AG04450 (cell line): ENCODE data around the gene EHMT1. TPM values are rescaled to one million over a fixed set of nuclear protein-coding genes. Genes with fewer than 3 reads are reported as not detected.

Experiments used
- CTCF ChIA-PET: fragments of 300-600, 350-600 bp; formaldehyde crosslinking; extraction: SDS; loops from one replicate; lab custom pipeline; 2022; ENCODE audit warnings: antibody characterized with exemption, inconsistent platforms; lab: Charles Lee
- POLR2A ChIA-PET: fragments of 350-600 bp; formaldehyde crosslinking; extraction: SDS; loops from one replicate; lab custom pipeline; 2021; ENCODE audit warnings: antibody characterized with exemption, inconsistent platforms; lab: Yijun Ruan, JAX
- DNase-seq: peaks from one replicate; pipeline ENCODE4 v3.0.0-alpha.2; 2011; ENCODE audit warnings: low read depth, low spot score
- H3K27ac ChIP-seq: one replicate; pipeline ENCODE4 v1.5.1; 2012; ENCODE audit warnings: low read depth, low read length, control low read depth
- H3K27me3 ChIP-seq: one replicate; pipeline ENCODE4 v1.6.0; 2012; ENCODE audit warnings: low read length; ENCODE audit not compliant: control insufficient read depth, insufficient read depth
- H3K4me3 ChIP-seq: 2 replicates; pipeline ENCODE4 v1.5.1; 2011; ENCODE audit warnings: mild to moderate bottlenecking, low read depth, low read length, control low read depth
- H3K9me3 ChIP-seq: 2 replicates; pipeline ENCODE4 v1.5.1; 2012; ENCODE audit warnings: low read length; ENCODE audit not compliant: control insufficient read depth, insufficient read depth
- polyA plus RNA-seq: library from polyadenylated mRNA; depleted of rRNA; stranded (reverse); fragments of >200 nt; gene quantifications from 2 replicates; pipeline ENCODE4 v1.2.3, GENCODE V29; 2011
- TF ChIP-seq, protein P1 (sequence below): IDR thresholded peaks from 2 replicates; pipeline ENCODE4 v1.5.1; 2011; ENCODE audit warnings: low read depth, low read length, control low read depth, inconsistent platforms

Gene EHMT1
- polyA plus RNA-seq, 1 experiment: 26.1 TPM

DNA sequence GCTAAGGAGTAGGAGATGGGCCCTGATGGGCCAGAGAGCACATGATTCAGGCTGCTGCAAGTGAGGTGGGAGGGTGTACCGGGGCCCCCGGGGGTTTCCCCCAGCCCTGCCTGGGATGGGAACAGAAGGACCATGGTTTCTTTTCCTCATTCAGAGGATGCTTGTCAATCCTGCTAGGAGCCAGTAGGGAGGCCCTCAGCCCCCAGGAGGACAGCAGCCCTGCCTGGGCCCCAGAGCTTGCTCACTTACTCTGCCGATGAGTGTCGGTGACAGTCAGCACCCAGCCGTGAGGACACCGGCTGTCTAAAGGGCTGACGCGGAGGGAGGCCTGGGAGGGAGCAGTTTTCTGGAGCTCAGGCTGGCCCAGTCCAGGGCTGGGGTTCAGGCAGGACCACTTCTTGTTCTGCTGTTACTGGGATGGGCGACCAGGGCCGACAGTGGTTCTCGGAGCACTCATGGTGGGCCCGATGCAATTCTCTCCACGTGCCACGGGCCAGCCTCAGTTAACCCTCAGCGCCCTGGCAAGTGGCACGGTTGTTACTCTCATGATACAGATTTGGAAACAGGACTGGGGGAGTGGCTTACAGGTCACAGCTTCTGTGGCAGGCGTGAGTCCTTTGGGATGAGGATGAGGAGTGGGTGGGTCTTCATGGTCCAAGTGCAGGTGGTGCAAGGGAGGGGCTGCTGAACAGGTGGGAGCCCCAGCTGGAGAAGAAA is 11.5 kb upstream of the EHMT1 start:
- TF ChIP-seq, protein P1, sequence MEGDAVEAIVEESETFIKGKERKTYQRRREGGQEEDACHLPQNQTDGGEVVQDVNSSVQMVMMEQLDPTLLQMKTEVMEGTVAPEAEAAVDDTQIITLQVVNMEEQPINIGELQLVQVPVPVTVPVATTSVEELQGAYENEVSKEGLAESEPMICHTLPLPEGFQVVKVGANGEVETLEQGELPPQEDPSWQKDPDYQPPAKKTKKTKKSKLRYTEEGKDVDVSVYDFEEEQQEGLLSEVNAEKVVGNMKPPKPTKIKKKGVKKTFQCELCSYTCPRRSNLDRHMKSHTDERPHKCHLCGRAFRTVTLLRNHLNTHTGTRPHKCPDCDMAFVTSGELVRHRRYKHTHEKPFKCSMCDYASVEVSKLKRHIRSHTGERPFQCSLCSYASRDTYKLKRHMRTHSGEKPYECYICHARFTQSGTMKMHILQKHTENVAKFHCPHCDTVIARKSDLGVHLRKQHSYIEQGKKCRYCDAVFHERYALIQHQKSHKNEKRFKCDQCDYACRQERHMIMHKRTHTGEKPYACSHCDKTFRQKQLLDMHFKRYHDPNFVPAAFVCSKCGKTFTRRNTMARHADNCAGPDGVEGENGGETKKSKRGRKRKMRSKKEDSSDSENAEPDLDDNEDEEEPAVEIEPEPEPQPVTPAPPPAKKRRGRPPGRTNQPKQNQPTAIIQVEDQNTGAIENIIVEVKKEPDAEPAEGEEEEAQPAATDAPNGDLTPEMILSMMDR: no peak
- ChIA-PET POLR2A (no interaction called here), CTCF (no interaction called here)
- Histone ChIP-seq H3K9me3 (no peaks in the 10 kb centered on the region; the same call in 1 of the 2 replicates), H3K4me3 (peak overlapping the region; percentile 71; the same call in 1 of the 2 replicates), H3K27ac (no peak overlapping the region), H3K27me3 (peaks cover 4% of the 10 kb centered on the region)
- no peak for DNase-seq

GRCh38 chr9:137610944-137611343 is 7.9 kb upstream of the EHMT1 start:
- POLR2A ChIA-PET: no interaction called here
- TF ChIP-seq, protein P1: no peak
- no peaks in the 10 kb centered on the region for H3K27me3 ChIP-seq
- DNase-seq: no peak
- no peak overlapping the region for H3K27ac ChIP-seq
- CTCF ChIA-PET: no interaction called here
- no peaks in the 10 kb centered on the region; the same call in 1 of the 2 replicates for H3K9me3 ChIP-seq
- no peak overlapping the region for H3K4me3 ChIP-seq

DNA sequence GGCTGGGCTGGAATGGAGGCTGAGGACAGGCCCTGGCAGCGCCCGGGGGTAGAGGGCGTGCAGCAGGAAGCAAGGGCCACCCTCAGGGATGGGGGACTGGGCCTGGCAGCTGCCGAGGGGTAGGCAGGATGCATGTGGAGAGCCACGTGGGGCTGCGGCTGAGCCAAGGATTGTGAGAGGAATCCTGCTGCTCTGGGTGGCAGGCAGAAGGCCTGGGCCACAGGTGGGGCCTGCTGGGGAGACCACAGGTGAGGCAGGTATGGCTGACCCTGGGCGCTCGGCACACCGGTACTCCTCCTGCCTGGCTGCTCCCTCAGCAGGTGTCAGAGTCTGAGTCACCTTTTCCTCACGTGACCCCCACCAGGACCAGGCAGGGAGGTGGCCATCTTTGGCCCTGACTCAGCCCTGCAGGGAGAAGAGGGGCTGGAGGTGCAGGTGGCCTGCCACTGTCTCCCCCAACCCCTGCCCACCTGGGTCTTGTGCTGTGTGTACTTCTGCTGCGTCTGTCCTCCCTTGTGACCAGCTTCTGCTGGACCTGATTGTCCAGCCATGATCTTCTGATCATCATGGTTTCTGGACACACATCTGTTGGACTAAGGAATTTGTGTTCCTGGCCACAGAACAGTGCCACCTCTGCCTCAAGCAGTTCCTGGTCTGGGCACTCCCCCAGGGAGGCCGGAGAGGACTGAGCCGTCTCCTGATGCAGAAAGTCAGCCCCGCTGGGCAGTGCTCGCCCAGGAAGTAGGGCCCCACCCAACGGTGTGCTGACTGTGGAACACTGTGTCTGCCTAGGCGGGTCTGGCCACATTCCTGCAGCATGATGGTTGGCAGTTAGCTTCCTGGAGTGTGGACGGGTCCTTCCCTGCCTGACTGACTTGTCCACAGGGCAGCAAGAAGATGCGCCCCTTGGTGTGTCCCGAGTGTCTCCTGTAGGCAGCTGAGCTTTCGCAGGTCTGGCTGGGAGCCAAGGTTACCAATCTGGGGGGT is 6.9 kb upstream of the EHMT1 start:
- POLR2A ChIA-PET: interaction anchor here (0.6 kb wide), 1 partner anchor 32 kb away, joined by 3 read pairs; no protein-coding TSS in a partner anchor
- CTCF ChIA-PET: no interaction called here
- H3K27ac ChIP-seq: peak overlapping the region; percentile 31

GRCh38 chr9:137612741-137613142 is 6.1 kb upstream of the EHMT1 start:
- TF ChIP-seq, protein P1: no peak
- CTCF ChIA-PET: no interaction called here
- Histone ChIP-seq H3K27ac (peak overlapping the region; percentile 31), H3K27me3 (no peaks in the 10 kb centered on the region), H3K9me3 (no peaks in the 10 kb centered on the region; the same call in 1 of the 2 replicates), H3K4me3 (no peak overlapping the region)
- POLR2A ChIA-PET: interaction anchor here (0.6 kb wide), 1 partner anchor 33 kb away, joined by 3 read pairs; no protein-coding TSS in a partner anchor
- no peak for DNase-seq

More for the DNA sequence above, 6.9 kb upstream of the EHMT1 start:
- TF ChIP-seq, protein P1: no peak
- Histone ChIP-seq H3K4me3 (no peak overlapping the region), H3K9me3 (no peaks in the 10 kb centered on the region; the same call in 1 of the 2 replicates), H3K27me3 (no peaks in the 10 kb centered on the region)
- DNase-seq: peak; percentile 29
